ENCODE measurements around the gene HEYL. TPM values are rescaled to one million over a fixed set of nuclear protein-coding genes. Genes with fewer than 3 reads are reported as not detected.

Gene HEYL
- total RNA-seq, 1 experiment from 2014 or later: 3.4 TPM

DNA sequence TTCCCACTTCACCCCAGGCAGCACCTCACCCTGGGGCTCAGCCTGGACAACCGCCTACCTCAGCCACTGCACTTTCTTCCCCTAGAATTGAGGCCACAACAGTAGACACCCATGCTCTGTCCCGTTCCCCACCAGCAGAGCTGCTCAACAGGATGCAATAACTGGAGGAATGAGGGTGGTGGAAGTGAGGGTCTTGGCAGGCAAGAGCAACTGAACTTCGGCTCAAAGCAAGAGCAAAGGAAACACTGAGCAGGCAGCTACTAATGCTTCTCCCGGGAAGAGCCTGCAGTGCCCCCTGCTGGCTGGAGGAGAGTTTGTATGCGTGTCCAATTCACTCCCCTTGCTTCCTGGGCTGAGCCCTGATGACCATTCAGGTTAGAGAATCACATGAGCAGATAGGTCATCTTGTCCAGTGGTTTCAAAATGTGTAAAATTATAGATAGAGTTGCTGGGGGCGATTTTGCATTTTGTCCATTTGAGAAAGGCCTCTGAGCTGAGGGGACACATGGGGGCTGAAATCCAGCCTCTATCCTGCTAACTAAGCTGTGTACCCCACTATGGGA lies 18.6 kb upstream of the HEYL start:
- Histone ChIP-seq H3K9me3 (no peaks in the 10 kb centered on the region), H3K27me3 (replicated peaks; ENCODE audit: control insufficient read depth, insufficient read depth, low read length) (no peaks in the 10 kb centered on the region), H3K4me3 (ENCODE audit: low read depth, low read length) (no peak overlapping the region), H3K4me1 (no peaks in the 10 kb centered on the region), H3K36me3 (ENCODE audit: control insufficient read depth, insufficient read depth, low read length) (no peaks in the 10 kb centered on the region)
- CTCF ChIA-PET: interaction anchor here (0.6 to 1.6 kb wide), 8 partner anchors 11 to 196 kb away, joined by 3 to 24 read pairs (median 3); partner anchors contain the start of genes HEYL, HPCAL4 and PPIE
- peak; percentile 59 to 63 for DNase-seq
- TF ChIP-seq, protein P1, sequence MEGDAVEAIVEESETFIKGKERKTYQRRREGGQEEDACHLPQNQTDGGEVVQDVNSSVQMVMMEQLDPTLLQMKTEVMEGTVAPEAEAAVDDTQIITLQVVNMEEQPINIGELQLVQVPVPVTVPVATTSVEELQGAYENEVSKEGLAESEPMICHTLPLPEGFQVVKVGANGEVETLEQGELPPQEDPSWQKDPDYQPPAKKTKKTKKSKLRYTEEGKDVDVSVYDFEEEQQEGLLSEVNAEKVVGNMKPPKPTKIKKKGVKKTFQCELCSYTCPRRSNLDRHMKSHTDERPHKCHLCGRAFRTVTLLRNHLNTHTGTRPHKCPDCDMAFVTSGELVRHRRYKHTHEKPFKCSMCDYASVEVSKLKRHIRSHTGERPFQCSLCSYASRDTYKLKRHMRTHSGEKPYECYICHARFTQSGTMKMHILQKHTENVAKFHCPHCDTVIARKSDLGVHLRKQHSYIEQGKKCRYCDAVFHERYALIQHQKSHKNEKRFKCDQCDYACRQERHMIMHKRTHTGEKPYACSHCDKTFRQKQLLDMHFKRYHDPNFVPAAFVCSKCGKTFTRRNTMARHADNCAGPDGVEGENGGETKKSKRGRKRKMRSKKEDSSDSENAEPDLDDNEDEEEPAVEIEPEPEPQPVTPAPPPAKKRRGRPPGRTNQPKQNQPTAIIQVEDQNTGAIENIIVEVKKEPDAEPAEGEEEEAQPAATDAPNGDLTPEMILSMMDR (IDR thresholded peaks at IDR 0.05; ENCODE audit: insufficient read depth in 1 of 2, low read depth in 1 of 2, low read length in 1 of 2, severe bottlenecking in 1 of 2, unreplicated experiment in 1 of 2): peak; percentile 56 to 60
- no peaks in the 10 kb centered on the region for H3K36me3 Mint-ChIP-seq (ENCODE audit: insufficient read depth, unreplicated experiment)
- H3K9me3 Mint-ChIP-seq (ENCODE audit: unreplicated experiment): no peaks in the 10 kb centered on the region
- peaks cover 3% of the 10 kb centered on the region for H3K27me3 Mint-ChIP-seq (ENCODE audit: insufficient read depth, unreplicated experiment)
- no peak overlapping the region for H3K4me3 Mint-ChIP-seq (ENCODE audit: unreplicated experiment)
- no peak overlapping the region for H3K27ac Mint-ChIP-seq (ENCODE audit: unreplicated experiment)
- no peaks in the 10 kb centered on the region for H3K4me1 Mint-ChIP-seq (ENCODE audit: low read depth, unreplicated experiment)
- intact Hi-C loops (cut with micrococcal nuclease; ENCODE audit: unreplicated experiment): no loop called here
- POLR2A ChIA-PET: interaction anchor here (0.6 kb wide), 1 partner anchor 80 kb away, joined by 3 read pairs; no protein-coding TSS in a partner anchor
- no TSS peak for BruUV-seq (replicated peaks)

DNA sequence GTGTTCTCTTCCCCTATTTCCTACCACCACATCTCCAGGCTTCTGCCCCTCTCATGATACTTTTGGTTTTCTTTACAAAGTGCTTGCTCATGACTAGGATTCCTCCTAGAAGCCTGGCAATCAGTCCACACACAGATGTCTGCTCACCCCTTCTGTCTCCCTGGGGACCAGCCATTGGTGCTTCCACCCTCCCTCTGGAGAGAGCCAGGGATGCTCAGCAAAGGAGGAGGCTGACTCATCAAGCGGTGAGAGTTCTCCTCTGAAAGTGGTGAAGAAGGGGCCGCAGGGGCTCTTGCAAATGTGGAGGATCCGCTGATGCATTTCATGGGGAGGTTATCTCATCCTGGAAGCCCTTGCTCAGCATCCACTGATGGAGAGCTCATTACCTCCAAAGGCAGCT lies 18.0 kb upstream of the HEYL start:
- Mint-ChIP-seq H3K27me3 (ENCODE audit: insufficient read depth, unreplicated experiment) (peaks cover 3% of the 10 kb centered on the region), H3K4me3 (ENCODE audit: unreplicated experiment) (no peak overlapping the region), H3K9me3 (ENCODE audit: unreplicated experiment) (no peaks in the 10 kb centered on the region), H3K36me3 (ENCODE audit: insufficient read depth, unreplicated experiment) (no peaks in the 10 kb centered on the region), H3K27ac (ENCODE audit: unreplicated experiment) (no peak overlapping the region), H3K4me1 (ENCODE audit: low read depth, unreplicated experiment) (no peaks in the 10 kb centered on the region)
- TF ChIP-seq, protein P1 (IDR thresholded peaks at IDR 0.05; ENCODE audit: insufficient read depth in 1 of 2, low read depth in 1 of 2, low read length in 1 of 2, severe bottlenecking in 1 of 2, unreplicated experiment in 1 of 2): no peak
- intact Hi-C loops (cut with micrococcal nuclease; ENCODE audit: unreplicated experiment): no loop called here
- POLR2A ChIA-PET: no interaction called here
- BruUV-seq (replicated peaks): no TSS peak
- Histone ChIP-seq H3K36me3 (ENCODE audit: control insufficient read depth, insufficient read depth, low read length) (no peaks in the 10 kb centered on the region), H3K9me3 (no peaks in the 10 kb centered on the region), H3K27me3 (replicated peaks; ENCODE audit: control insufficient read depth, insufficient read depth, low read length) (no peaks in the 10 kb centered on the region), H3K4me3 (ENCODE audit: low read depth, low read length) (no peak overlapping the region), H3K4me1 (no peaks in the 10 kb centered on the region)
- CTCF ChIA-PET: interaction anchor here (0.6 to 1.6 kb wide), 9 partner anchors 11 to 195 kb away, joined by 3 to 24 read pairs (median 3); partner anchors contain the start of genes HEYL, HPCAL4 and PPIE
- no peak for DNase-seq

DNA sequence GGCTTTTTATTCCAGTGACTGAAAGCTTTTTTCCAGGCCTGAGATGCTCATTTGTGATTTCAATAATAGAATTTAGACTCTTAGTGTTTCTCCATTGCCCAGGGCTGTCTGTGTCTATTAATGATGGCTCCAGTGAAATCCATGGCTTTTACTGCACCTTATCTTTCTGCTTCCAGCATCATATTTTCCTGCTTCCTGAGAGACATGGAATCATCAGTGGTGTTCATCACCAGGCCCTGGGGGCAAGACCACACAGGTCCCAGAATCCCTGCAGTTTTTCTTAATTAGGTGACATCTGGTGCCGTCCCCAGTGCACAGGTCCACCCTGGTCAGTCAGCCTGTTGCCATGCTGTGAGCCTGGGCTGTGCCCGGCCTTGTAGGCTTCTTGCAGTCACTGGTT lies 16.9 kb upstream of the HEYL start:
- H3K27me3 Mint-ChIP-seq (ENCODE audit: insufficient read depth, unreplicated experiment): peaks cover 3% of the 10 kb centered on the region

More for the DNA sequence above, 16.9 kb upstream of the HEYL start:
- Mint-ChIP-seq H3K4me1 (ENCODE audit: low read depth, unreplicated experiment) (no peaks in the 10 kb centered on the region), H3K4me3 (ENCODE audit: unreplicated experiment) (no peak overlapping the region), H3K9me3 (ENCODE audit: unreplicated experiment) (no peaks in the 10 kb centered on the region), H3K36me3 (ENCODE audit: insufficient read depth, unreplicated experiment) (no peaks in the 10 kb centered on the region), H3K27ac (ENCODE audit: unreplicated experiment) (no peak overlapping the region)
- intact Hi-C loops (cut with micrococcal nuclease; ENCODE audit: unreplicated experiment): no loop called here
- Histone ChIP-seq H3K9me3 (no peaks in the 10 kb centered on the region), H3K4me3 (ENCODE audit: low read depth, low read length) (no peak overlapping the region), H3K36me3 (ENCODE audit: control insufficient read depth, insufficient read depth, low read length) (no peaks in the 10 kb centered on the region), H3K27me3 (replicated peaks; ENCODE audit: control insufficient read depth, insufficient read depth, low read length) (no peaks in the 10 kb centered on the region), H3K4me1 (no peaks in the 10 kb centered on the region)
- TF ChIP-seq, protein P1 (IDR thresholded peaks at IDR 0.05; ENCODE audit: insufficient read depth in 1 of 2, low read depth in 1 of 2, low read length in 1 of 2, severe bottlenecking in 1 of 2, unreplicated experiment in 1 of 2): no peak
- BruUV-seq (replicated peaks): no TSS peak
- ChIA-PET POLR2A (no interaction called here), CTCF (no interaction called here)
- DNase-seq: no peak
